ENCODE results near the gene FOSB. TPM values are rescaled to one million over a fixed set of nuclear protein-coding genes. Genes with fewer than 3 reads are reported as not detected.

FOSB gene
- total and polyA plus RNA-seq, 9 of the 15 experiments (the other 6 are each of a cell fraction or from before 2014, with no cell fraction given) = 0.11 to 2.7 (median 0.73) TPM

- no peak for TF ChIP-seq POLR3G (IDR thresholded peaks at IDR 0.05; ENCODE audit: extremely low read depth, insufficient read length, insufficient replicate concordance)
- no peak for TF ChIP-seq GABPB1 (CRISPR knock-in tag; IDR thresholded peaks at IDR 0.05)
- no peak for TF ChIP-seq ZNF583 (CRISPR knock-in tag; IDR thresholded peaks at IDR 0.05)
- TF ChIP-seq SNRNP70 (optimal IDR thresholded peaks at IDR 0.05; ENCODE audit: low read depth, low read length) = no peak
- no peak for TF ChIP-seq MEIS2 (IDR thresholded peaks at IDR 0.05; ENCODE audit: partially characterized antibody)
- peak; percentile 42; the same call in 1 of the 2 replicates for TF ChIP-seq ZNF324 (CRISPR knock-in tag; IDR thresholded peaks at IDR 0.05)
- TF ChIP-seq ZZZ3 (IDR thresholded peaks at IDR 0.05) = no peak
- no peak for TF ChIP-seq RBM34 (IDR thresholded peaks at IDR 0.05; ENCODE audit: borderline replicate concordance, insufficient read depth, low read length)
- peak; percentile 40; the same call in 1 of the 2 replicates for TF ChIP-seq EGR1 (conservative IDR thresholded peaks at IDR 0.05)
- TF ChIP-seq EP300 (IDR thresholded peaks at IDR 0.05; ENCODE audit: low read length) = no peak
- TF ChIP-seq NFE2 (IDR thresholded peaks at IDR 0.05; ENCODE audit: low read depth) = no peak
- no peak for TF ChIP-seq CREB1 (IDR thresholded peaks at IDR 0.05)
- TF ChIP-seq CREB1 (CRISPR knock-in tag; IDR thresholded peaks at IDR 0.05) = no peak
- TF ChIP-seq MED1 (CRISPR knock-in tag; IDR thresholded peaks at IDR 0.05; ENCODE audit: borderline replicate concordance) = no peak
- no peak for TF ChIP-seq CTCFL (IDR thresholded peaks at IDR 0.05; ENCODE audit: borderline replicate concordance, insufficient read depth, low read depth, low read length, poor library complexity, severe bottlenecking)
- TF ChIP-seq TRIM28 (IDR thresholded peaks at IDR 0.05) = no peak
- no peak for TF ChIP-seq ZNF407 (IDR thresholded peaks at IDR 0.05; ENCODE audit: low read depth)
These were observed 2.4 kb downstream of the FOSB start (continued) for GRCh38 chr19:45469945-45470761.
